Astrocyte (in vitro differentiated cells and primary cell): ENCODE results near the gene PWP1. TPM values are rescaled to one million over a fixed set of nuclear protein-coding genes. Genes with fewer than 3 reads are reported as not detected.
"Not testable (repeated sequence)": the region's sequence is repeated elsewhere in the genome, so short reads cannot be mapped to it uniquely, and the experiment has no call there.

Experiments used
- DNase-seq: peaks from one replicate; pipeline ENCODE4 v3.0.0-alpha.2; 2010; ENCODE audit warnings: low read depth
- FAIRE-seq: peaks from 2 replicates; lab custom pipeline; 2011; peaks lifted over from hg19 to GRCh38; lab: Jason Lieb, UNC
- H2AFZ ChIP-seq: 2 replicates; pipeline ENCODE4 v1.6.0; 2012; ENCODE audit warnings: low read depth, low read length, inconsistent platforms
- H3K27ac ChIP-seq: 2 replicates; pipeline ENCODE4 v1.5.1; 2011; ENCODE audit warnings: low read depth, low read length, inconsistent platforms
- H3K27me3 ChIP-seq: 2 replicates; pipeline ENCODE4 v1.6.0; 2011; ENCODE audit warnings: low read length, inconsistent platforms; ENCODE audit not compliant: insufficient read depth
- H3K36me3 ChIP-seq: 2 replicates; pipeline ENCODE4 v1.5.1; 2011; ENCODE audit warnings: low read length, inconsistent platforms; ENCODE audit not compliant: insufficient read depth
- H3K4me1 ChIP-seq: 2 replicates; pipeline ENCODE4 v1.5.1; 2011; ENCODE audit warnings: low read length, inconsistent platforms; ENCODE audit not compliant: insufficient read depth
- H3K4me2 ChIP-seq: 2 replicates; pipeline ENCODE4 v1.6.0; 2012; ENCODE audit warnings: low read length, inconsistent platforms
- H3K4me3 ChIP-seq: 2 replicates; pipeline ENCODE4 v1.5.1; 2011; ENCODE audit warnings: low read depth, mild to moderate bottlenecking, low read length, inconsistent platforms; ENCODE audit not compliant: insufficient read depth
- H3K79me2 ChIP-seq: 2 replicates; pipeline ENCODE4 v1.6.0; 2012; ENCODE audit warnings: mild to moderate bottlenecking, low read length, inconsistent platforms; ENCODE audit not compliant: insufficient read depth
- H3K9ac ChIP-seq: 2 replicates; pipeline ENCODE4 v1.6.0; 2012; ENCODE audit warnings: mild to moderate bottlenecking, low read length, inconsistent platforms
- H3K9me3 ChIP-seq: 2 replicates; pipeline ENCODE4 v1.5.1; 2012; ENCODE audit warnings: low read depth, mild to moderate bottlenecking, low read length, inconsistent platforms; ENCODE audit not compliant: insufficient read depth
- H4K20me1 ChIP-seq: 2 replicates; pipeline ENCODE4 v1.6.0; 2012; ENCODE audit warnings: low read length, inconsistent platforms; ENCODE audit not compliant: insufficient read depth
- H3K27ac Mint-ChIP-seq: one replicate; pipeline ENCODE4 v1.8.0; 2021; ENCODE audit warnings: mild to moderate bottlenecking, mixed read lengths; ENCODE audit not compliant: unreplicated experiment
- H3K27me3 Mint-ChIP-seq: one replicate; pipeline ENCODE4 v1.8.0; 2021; ENCODE audit warnings: low read depth, mixed read lengths; ENCODE audit not compliant: unreplicated experiment
- H3K36me3 Mint-ChIP-seq: one replicate; pipeline ENCODE4 v1.8.0; 2021; ENCODE audit warnings: low read depth, mixed read lengths; ENCODE audit not compliant: unreplicated experiment
- H3K4me1 Mint-ChIP-seq: one replicate; pipeline ENCODE4 v1.8.0; 2021; ENCODE audit warnings: low read depth, mixed read lengths; ENCODE audit not compliant: unreplicated experiment
- H3K4me3 Mint-ChIP-seq: one replicate; pipeline ENCODE4 v1.8.0; 2021; ENCODE audit warnings: mild to moderate bottlenecking, moderate library complexity, mixed read lengths; ENCODE audit not compliant: unreplicated experiment
- H3K9me3 Mint-ChIP-seq: one replicate; pipeline ENCODE4 v1.8.0; 2021; ENCODE audit warnings: mild to moderate bottlenecking, mixed read lengths; ENCODE audit not compliant: unreplicated experiment
- CTCF ChIP-seq: IDR thresholded peaks from 2 replicates; pipeline ENCODE4 v1.5.1; 2011; ENCODE audit warnings: low read depth, mild to moderate bottlenecking, inconsistent platforms, low read length, moderate library complexity; ENCODE audit not compliant: insufficient read depth
- EZH2 ChIP-seq: IDR thresholded peaks from 2 replicates; pipeline ENCODE4 v1.6.1; 2012; ENCODE audit warnings: mild to moderate bottlenecking, low read length, inconsistent platforms; ENCODE audit not compliant: insufficient read depth
- total RNA-seq: library from RNA; stranded (reverse); gene quantifications from 2 replicates; pipeline ENCODE4 v1.2.1, GENCODE V29; 2021

PWP1 gene
- total RNA-seq, 1 donor from 2014 or later: 67.2 TPM

GRCh38 chr12:107718606-107719005 is 33.0 kb downstream of the PWP1 start:
- Histone ChIP-seq H3K36me3 (peaks cover 14% of the 10 kb centered on the region), H3K4me3 (no peak overlapping the region), H3K9me3 (no peaks in the 10 kb centered on the region), H4K20me1 (no peaks in the 10 kb centered on the region), H3K27me3 (no peaks in the 10 kb centered on the region), H3K4me2 (no peak overlapping the region), H3K27ac (no peak overlapping the region), H2AFZ (no peak overlapping the region), H3K9ac (no peak overlapping the region), H3K4me1 (no peaks in the 10 kb centered on the region), H3K79me2 (no peaks in the 10 kb centered on the region)
- Mint-ChIP-seq H3K9me3 (peaks cover 8% of the 10 kb centered on the region), H3K4me1 (no peaks in the 10 kb centered on the region), H3K27me3 (no peaks in the 10 kb centered on the region), H3K4me3 (no peak overlapping the region), H3K27ac (no peak overlapping the region), H3K36me3 (peaks cover 25% of the 10 kb centered on the region)
- DNase-seq (no peak), FAIRE-seq (no peak)
- TF ChIP-seq EZH2 (no peak), CTCF (no peak)

- H3K36me3 ChIP-seq, H3K27ac Mint-ChIP-seq, H3K9me3 ChIP-seq, H3K4me1 ChIP-seq, H3K4me1 Mint-ChIP-seq, H3K4me3 ChIP-seq, H4K20me1 ChIP-seq, H3K27me3 ChIP-seq, H3K9ac ChIP-seq, H3K79me2 ChIP-seq, H3K4me3 Mint-ChIP-seq, H3K27ac ChIP-seq, DNase-seq, H3K27me3 Mint-ChIP-seq, FAIRE-seq, H2AFZ ChIP-seq, H3K4me2 ChIP-seq: not testable (repeated sequence)
- H3K36me3 Mint-ChIP-seq: peaks cover 14% of the 10 kb centered on the region
- peaks cover 19% of the 10 kb centered on the region for H3K9me3 Mint-ChIP-seq
Observed at GRCh38 chr12:107727327-107727726, 41.7 kb downstream of the PWP1 start.

DNA sequence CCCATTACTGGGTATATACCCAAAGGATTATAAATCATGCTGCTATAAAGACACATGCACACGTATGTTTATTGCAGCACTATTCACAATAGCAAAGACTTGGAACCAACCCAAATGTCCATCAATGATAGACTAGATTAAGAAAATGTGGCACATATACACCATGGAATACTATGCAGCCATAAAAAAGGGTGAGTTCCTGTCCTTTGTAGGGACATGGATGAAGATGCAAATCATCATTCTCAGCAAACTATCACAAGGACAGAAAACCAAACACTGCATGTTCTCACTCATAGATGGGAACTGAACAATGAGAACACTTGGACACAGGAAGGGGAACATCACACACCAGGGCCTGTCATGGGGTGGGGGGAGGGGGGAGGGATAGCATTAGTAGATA is 42.1 kb downstream of the PWP1 start:
- H3K9ac ChIP-seq, H3K27me3 ChIP-seq, H3K4me3 Mint-ChIP-seq, H3K27ac Mint-ChIP-seq, H3K36me3 ChIP-seq, H2AFZ ChIP-seq, H3K27me3 Mint-ChIP-seq, FAIRE-seq, H3K36me3 Mint-ChIP-seq, H4K20me1 ChIP-seq, H3K79me2 ChIP-seq, H3K4me1 ChIP-seq, DNase-seq, H3K4me1 Mint-ChIP-seq, H3K4me2 ChIP-seq, H3K27ac ChIP-seq, H3K4me3 ChIP-seq, H3K9me3 ChIP-seq: not testable (repeated sequence)
- H3K9me3 Mint-ChIP-seq: peaks cover 17% of the 10 kb centered on the region
